ENCODE data around the gene CYP4F12.
"Not testable (repeated sequence)": the region's sequence is repeated elsewhere in the genome, so short reads cannot be mapped to it uniquely, and the experiment has no call there.

CYP4F12 gene

GRCh38 chr19:15672580-15673175, at the start of gene CYP4F12:
TSS of gene CYP4F12 (plus strand) at chr19:15673087. CDS start at chr19:15673530, 443 bp downstream.
- FAIRE-seq: no peak

- no peak for FAIRE-seq
Measured at GRCh38 chr19:15623711-15624318, 49.1 kb upstream of the CYP4F12 start.

- no peak for FAIRE-seq
Measured at GRCh38 chr19:15628236-15629002, 44.5 kb upstream of the CYP4F12 start.

GRCh38 chr19:15629003-15629880, 43.6 kb upstream of the CYP4F12 start:
- no peak for FAIRE-seq

- FAIRE-seq: no peak
Measured at GRCh38 chr19:15631817-15632216, 41.1 kb upstream of the CYP4F12 start.

- FAIRE-seq: no peak
Measured at GRCh38 chr19:15633082-15633835, 39.6 kb upstream of the CYP4F12 start.

GRCh38 chr19:15634105-15634504, 38.8 kb upstream of the CYP4F12 start:
- FAIRE-seq: no peak

GRCh38 chr19:15635016-15635805, 37.7 kb upstream of the CYP4F12 start:
- FAIRE-seq: no peak

GRCh38 chr19:15636026-15636425, 36.9 kb upstream of the CYP4F12 start:
- no peak for FAIRE-seq

GRCh38 chr19:15639596-15639995, 33.3 kb upstream of the CYP4F12 start:
- FAIRE-seq: no peak

GRCh38 chr19:15640294-15640903, 32.5 kb upstream of the CYP4F12 start, which contains the start of gene CYP4F3:
TSS of gene CYP4F3 (plus strand) at chr19:15640897. CDS start at chr19:15641416, 519 bp downstream.
- no peak for FAIRE-seq

GRCh38 chr19:15640904-15641597, 31.8 kb upstream of the CYP4F12 start:
- FAIRE-seq: no peak

- FAIRE-seq: no peak
Measured at GRCh38 chr19:15641901-15642491, 30.9 kb upstream of the CYP4F12 start.

GRCh38 chr19:15642807-15643206, 30.1 kb upstream of the CYP4F12 start:
- no peak for FAIRE-seq

- FAIRE-seq: no peak
Measured at GRCh38 chr19:15643387-15643786, 29.5 kb upstream of the CYP4F12 start.

GRCh38 chr19:15644066-15644741, 28.7 kb upstream of the CYP4F12 start:
- FAIRE-seq: no peak

- FAIRE-seq: no peak
Measured at GRCh38 chr19:15644816-15645215, 28.1 kb upstream of the CYP4F12 start.

GRCh38 chr19:15649526-15649925, 23.4 kb upstream of the CYP4F12 start:
- no peak for FAIRE-seq

- not testable (repeated sequence) for FAIRE-seq
Measured at GRCh38 chr19:15650123-15650522, 22.8 kb upstream of the CYP4F12 start.
